Stimulated activated CD8-positive, alpha-beta memory T cell treated with anti-CD3 and anti-CD28 coated beads, Interleukin-15, amount 100 ng/mL, for 4 hours (primary cell): Measurements from ENCODE around the gene SLC13A1.
"Not testable (repeated sequence)": the region's sequence is repeated elsewhere in the genome, so short reads cannot be mapped to it uniquely, and the experiment has no call there.

Experiments
- DNase-seq, 2 donors: peaks; one replicate each; pipeline ENCODE4 v3.0.0-alpha.2; 2020; ENCODE audit warnings: low read depth in 2 of 2

The SLC13A1 gene

DNA sequence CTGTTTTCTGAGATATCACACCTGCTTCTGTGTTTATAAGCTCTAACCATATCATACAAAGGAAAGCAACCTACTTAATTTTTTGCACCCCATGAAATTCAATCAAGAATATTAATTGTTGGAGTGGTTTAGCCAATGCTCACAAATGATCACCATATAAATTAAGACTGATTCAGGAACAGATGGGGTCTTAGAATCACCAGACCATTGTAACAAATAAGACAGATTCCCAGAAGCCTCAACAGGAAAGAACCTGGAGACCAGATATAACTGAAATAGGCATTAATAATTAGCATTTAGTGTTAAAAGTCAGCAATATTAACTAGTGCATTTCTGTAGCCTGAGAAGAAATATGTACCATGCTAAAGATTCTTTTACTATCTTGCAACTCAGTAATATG is 73.6 kb downstream of the SLC13A1 start:
- DNase-seq, result no peak

DNA sequence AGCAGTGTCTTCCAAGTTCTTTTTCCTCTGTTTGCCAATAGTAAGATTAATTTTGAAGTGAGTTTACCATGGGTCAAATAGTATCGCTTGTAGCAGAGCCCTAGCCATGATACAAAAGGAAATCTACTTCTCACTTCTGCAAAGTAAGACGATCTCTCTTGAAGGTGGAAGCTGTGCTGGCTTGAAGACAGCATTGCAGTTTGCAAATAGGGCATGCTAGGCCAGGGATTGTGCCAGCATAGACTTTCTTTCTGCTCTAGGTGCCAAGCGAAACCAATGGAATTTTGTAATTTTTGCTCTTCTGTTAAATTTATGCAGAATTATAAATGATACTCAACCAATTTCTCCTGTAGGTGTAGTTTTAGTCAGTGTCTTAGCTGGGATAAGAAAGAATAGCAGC is 74.5 kb downstream of the SLC13A1 start:
- no peak for DNase-seq

DNA sequence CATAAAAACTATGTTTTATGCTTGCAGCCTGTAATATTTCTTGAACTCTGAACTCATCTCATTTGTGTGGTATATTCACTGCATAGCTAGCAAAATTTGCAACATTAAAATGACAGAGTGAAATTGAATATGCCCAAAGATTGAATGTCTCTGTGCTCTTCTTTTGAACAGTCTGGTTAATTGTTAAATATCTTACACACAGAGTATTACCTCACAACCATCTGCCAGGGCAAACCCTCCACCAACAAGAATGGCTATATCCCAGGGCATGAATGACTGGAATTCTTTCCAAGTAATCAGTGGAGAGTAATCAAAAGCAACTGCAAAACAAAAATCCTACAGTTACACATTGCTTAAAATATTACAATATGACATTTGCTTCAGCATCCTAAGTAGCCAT is 76.9 kb downstream of the SLC13A1 start:
- no peak for DNase-seq

DNA sequence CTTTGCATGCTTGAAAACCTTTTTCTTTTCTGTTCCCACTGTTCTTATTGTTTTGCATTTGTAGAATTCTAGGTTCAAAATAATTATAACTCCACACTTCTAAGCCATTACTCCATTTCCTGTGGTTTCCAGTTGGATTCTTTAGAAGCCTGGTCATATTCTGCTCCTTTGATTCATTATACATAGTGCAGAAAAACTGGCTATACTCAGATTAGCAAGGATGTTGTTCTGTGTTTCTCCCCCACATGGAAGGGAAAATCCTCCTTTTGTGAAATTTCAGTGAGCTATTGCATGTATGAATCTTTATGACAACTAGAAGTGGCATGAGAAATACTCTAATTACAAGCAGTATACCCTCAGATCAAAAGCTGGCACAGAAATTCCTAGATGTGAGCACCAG is 79.5 kb downstream of the SLC13A1 start:
- DNase-seq, result no peak

DNA sequence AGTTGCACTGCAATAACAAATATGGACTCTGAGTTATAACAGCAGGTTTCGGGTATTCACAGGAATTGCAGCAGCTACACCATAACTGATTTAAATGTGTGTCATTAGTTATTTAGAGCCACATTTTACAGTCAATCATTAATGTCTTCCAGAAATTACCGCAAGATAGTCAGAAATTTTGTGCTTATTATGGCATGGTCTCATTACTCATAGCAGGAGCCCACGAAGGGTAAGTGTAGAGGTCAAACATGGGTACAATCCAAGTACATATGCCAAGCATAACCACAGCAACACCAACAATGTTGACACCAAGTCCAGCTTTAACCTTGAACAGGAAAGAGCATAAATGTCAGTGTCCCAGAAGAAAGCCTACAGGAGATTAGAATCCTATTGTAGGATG is 84.4 kb downstream of the SLC13A1 start:
- DNase-seq, result no peak

DNA sequence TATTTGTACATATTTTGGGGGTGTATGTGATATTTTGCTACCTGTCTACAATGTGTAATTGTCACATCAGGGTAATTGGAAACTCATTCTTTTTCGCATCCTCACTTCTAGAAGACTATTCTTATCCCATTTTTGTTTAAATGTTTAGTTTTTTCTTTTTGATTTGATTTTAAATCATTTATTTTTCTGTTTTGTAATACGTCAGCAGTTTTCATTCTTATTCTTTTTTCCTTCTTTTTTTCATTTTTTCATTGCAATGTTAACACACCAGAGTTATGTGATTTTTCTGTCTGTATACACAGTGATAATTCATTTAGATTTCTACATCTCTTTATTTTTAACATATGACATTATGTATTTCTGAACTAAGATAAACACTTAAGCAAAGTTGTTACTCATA is 85.5 kb downstream of the SLC13A1 start:
- no peak for DNase-seq

DNA sequence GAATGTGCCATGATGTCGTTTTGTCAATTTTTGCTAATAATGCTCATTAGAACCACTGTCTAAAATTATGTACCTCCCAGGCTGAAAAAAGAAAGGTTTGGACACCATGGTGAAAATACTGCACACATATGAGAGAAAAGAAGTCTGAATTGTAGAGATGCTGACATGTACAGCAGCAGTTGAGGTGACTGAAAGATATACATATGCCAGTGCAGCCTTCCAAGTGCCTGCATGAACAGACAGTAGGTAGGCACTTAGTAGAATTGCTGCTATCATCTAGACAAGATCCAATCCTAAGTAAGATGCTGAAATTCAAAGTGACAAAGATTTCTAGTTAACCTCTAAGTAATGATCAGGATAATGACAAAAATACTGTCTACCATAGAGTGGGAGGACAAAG is 86.9 kb downstream of the SLC13A1 start:
- no peak for DNase-seq

DNA sequence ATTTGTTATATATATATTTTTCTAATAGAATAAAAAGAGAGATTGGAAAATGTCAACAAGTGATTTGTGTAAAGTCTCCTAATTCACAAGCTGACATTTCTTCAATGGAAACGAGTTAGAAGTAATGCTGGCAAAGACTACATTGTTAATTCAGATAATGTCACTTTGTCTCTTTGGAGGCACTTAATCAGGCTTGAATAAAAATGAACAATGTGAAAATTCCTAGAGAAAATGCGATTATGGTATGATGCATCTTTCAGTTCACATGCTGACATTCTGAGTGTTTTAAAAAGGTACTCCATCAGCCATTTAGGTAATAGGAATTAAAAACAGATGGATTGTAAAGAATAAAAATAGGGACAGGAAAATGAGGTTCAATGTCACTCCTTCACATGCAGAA is 100.1 kb downstream of the SLC13A1 start:
- no peak for DNase-seq

DNA sequence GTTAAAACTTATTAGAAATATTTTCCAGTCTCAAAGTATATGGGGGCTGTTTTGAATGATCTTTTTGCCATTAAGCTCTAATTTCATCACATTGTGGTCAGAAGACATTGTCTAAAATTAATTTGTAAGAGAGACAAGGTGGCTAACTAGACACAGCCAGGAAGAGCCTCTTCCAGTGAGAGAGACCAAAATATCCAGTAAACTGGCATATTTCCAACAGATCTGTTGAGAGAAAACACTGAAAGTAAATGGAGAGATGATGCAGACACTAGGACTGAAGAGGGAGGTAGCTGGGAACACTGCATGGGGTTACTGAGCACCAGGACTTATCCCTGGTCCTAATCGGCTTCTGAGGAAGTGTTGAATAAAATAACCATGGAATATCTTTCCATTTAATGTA is 102.8 kb downstream of the SLC13A1 start:
- DNase-seq, result no peak

DNA sequence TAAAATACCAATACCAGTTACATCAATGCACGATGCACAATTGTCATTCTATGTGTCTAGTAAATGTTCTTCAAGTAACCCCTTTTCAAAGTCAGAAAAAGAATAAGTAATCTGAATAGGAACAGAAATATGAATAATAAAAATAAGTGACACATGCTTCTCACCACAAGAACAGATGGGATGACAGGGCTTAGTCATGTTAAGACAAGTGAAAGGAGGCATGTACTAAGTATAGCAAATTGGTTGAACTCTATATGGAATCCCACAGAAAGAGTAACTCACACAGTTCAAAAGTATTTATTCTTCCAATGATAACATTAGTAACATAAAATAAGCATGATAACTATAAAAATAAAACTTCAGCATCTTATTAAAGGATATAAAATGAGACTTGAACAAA is 103.3 kb downstream of the SLC13A1 start:
- DNase-seq, result no peak

DNA sequence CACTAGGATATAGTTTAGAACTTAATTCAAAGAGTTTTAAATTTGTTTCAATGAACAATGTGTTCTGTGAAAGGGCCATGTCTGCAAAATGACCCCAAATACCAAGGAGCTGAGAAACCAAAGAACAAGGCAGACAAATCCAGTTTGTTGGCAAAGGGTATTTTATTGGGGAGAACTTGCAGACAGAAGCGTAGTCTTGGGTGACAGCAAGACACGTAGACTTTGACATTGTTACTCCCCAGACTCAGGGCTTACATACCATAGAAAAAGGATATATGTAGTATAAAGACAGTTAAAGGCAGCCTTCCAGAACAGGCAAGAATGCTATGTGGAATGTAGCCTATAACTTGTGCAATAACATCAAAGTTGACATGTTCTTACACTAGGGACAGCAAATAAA is 109.3 kb downstream of the SLC13A1 start:
- DNase-seq, result no peak

DNA sequence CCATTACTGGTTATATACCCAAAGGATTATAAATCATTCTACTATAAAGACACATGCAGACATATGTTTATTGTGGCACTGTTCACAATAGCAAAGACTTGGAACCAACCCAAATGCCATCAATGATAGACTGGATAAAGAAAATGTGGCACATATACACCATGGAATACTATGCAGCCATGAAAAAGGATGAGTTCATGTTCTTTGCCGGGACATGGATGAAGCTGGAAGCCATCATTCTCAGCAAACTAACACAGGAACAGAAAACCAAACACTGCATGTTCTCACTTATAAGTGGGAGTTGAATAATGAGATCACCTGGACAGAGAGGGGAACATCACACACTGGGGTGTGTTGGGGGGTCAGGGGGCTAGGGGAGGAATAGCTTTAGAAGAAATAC is 112.9 kb downstream of the SLC13A1 start:
- not testable (repeated sequence) for DNase-seq

DNA sequence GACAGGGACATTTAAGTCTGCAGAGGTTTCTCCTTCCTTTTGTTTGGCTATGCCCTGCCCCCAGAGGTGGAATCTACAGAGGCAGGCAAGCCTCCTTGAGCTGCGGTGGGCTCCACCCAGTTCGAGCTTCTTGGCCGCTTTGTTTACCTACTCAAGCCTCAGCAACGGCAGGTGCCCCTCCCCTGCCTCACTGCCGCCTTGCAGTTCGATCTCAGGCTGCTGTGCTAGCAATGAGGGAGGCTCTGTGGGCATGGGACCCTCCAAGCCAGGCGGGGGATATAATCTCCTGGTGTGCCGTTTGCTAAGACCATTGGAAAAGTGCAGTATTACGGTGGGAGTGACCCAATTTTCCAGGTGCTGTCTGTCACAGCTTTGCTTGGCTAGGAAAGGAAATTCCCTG is 114.9 kb downstream of the SLC13A1 start:
- not testable (repeated sequence) for DNase-seq

DNA sequence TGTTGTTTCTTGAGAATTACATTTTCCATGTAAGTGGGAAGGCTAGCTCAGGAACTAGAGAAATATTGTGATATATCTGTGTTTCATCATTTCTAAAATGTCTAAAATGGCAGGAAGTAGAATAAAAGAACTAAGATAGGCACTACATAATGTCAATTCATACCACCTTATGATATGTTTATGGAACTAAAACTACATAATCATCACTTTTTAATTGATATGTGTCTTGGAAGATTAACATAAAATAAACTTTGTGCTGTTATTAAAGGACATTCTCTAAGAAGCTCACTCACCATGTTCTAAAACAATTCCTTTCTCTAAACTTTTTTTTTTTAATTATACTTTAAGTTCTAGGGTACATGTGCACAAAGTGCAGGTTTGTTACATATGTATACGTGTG is 120.7 kb downstream of the SLC13A1 start:
- DNase-seq, result no peak

DNA sequence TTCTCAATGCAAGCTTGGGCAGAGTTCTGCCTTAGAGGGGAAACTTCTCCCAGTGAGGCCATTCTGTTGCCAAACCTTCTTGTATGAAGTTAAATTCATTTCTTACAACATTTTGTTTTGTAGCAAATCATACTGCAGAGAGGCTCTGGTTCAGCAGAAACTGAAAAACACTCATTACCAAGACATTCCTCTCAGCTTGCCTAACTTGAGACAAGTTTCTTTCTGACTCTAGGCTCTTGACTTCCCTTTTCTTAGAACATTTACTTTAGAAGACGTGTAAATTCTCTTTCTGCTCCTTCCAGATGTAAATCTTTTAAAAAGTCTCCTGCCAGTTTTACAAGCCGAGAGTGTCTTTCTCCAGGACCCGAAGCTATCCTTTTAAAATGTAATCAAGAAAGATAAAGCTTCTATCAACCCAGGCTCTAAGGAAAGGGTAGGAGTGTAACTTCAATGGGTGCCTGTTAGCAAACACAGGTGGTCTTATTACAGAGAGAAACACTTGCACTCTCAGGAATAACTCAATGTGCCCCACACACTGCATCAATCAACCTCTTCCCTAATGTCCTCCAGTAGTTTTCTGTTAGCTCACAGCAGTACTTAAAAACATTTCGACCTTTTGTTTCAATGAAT is 123.8 kb downstream of the SLC13A1 start:
- no peak for DNase-seq

DNA sequence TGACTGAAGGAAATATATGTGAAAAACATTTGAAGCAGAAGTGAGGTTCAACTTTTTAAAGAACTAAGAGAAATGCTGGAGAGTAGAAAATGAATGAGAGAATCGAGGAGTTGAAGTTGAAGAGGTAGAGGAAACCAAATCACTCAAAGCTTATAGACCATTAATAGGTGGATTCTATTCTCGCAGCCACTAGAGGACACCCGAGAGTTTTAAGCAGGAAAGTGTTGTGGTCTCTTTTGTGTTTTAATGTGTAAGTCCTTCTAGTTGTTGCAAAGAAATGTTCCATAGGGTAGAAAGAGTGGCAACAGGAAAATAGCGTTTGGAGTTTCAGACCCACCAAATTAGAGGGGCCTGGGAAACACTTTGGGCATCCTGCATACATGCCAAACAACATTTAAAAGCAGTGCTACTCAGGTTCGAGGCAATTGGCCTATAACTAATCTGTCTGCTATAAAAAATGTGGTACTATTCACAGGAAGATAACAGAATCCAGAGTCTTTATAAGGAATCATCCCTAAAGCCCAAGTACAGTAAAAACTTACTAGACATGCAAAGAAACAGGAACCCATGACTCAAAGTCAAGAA is 129.0 kb downstream of the SLC13A1 start:
- DNase-seq, result no peak

DNA sequence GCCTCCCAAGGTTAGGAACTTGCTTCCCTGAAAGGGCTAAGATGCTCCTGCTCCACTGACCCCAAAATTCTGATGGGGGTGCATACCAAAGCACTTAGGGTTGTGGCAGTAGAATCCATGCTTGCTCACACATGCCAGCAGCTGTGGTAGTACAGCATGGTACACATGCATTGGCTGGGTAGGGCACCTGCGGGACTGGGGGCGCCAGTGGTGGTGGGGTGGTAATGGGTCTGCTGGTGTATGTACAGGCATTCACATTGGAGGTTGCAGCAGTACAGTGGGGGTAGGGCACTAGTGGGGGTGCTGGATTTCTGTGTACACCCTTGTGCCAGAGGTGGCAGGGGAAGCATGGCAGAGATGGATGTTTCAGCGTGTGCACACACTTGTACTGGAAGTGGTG is 132.0 kb downstream of the SLC13A1 start:
- DNase-seq, result no peak
